AG09319 (cell line): ENCODE measurements around the gene CHST9.
"Not testable (repeated sequence)": the region's sequence is repeated elsewhere in the genome, so short reads cannot be mapped to it uniquely, and the experiment has no call there.

Source experiments
- DNase-seq: peaks from one replicate; pipeline ENCODE4 v3.0.0-alpha.2; 2010; ENCODE audit warnings: low read depth; ENCODE audit errors: extremely low read depth
- TF ChIP-seq, protein P1 (sequence below): IDR thresholded peaks from 2 replicates; pipeline ENCODE4 v1.5.1; 2011; ENCODE audit warnings: low read depth, mild to moderate bottlenecking, inconsistent platforms, low read length, moderate library complexity

Gene CHST9

DNA sequence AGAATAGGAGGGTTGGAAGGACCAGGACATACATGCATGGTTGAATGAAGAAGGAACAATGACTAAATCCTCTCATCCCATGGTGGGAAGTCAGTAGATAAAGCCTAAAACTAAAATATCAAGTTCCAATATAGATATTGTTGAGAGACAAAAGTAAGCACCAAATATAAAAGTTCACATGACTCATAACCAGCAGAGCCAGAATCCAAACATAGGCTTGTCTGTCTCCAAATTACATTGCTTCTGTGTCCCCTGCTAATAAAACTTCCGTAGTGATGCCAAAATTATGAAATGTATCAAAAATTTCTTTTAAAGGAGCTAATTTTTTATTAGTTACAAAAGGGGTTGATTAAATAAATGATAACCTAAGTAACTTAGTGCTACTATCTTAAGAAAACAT is 19.7 kb downstream of the CHST9 start:
- TF ChIP-seq, protein P1, sequence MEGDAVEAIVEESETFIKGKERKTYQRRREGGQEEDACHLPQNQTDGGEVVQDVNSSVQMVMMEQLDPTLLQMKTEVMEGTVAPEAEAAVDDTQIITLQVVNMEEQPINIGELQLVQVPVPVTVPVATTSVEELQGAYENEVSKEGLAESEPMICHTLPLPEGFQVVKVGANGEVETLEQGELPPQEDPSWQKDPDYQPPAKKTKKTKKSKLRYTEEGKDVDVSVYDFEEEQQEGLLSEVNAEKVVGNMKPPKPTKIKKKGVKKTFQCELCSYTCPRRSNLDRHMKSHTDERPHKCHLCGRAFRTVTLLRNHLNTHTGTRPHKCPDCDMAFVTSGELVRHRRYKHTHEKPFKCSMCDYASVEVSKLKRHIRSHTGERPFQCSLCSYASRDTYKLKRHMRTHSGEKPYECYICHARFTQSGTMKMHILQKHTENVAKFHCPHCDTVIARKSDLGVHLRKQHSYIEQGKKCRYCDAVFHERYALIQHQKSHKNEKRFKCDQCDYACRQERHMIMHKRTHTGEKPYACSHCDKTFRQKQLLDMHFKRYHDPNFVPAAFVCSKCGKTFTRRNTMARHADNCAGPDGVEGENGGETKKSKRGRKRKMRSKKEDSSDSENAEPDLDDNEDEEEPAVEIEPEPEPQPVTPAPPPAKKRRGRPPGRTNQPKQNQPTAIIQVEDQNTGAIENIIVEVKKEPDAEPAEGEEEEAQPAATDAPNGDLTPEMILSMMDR = no peak
- DNase-seq = no peak

DNA sequence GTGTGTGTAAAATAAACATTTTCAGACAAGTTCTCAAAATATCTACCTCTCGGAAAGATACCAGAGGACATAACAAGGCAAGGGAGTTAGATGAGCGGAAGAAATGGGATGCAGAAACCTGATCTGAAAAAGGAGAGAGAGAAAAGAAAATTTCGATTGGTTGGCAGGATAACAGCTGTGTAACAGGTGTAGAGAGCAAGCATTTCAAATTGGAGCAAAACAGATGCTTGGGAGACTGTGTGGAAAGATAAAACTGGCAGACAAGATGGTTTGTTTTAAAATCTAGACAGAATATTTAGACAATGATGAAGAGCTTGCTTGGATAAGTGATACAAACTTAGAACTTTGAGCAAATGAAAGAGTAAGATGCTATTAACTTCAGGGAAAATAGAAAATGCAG is 20.2 kb downstream of the CHST9 start:
- no peak for DNase-seq
- TF ChIP-seq, protein P1 = no peak

DNA sequence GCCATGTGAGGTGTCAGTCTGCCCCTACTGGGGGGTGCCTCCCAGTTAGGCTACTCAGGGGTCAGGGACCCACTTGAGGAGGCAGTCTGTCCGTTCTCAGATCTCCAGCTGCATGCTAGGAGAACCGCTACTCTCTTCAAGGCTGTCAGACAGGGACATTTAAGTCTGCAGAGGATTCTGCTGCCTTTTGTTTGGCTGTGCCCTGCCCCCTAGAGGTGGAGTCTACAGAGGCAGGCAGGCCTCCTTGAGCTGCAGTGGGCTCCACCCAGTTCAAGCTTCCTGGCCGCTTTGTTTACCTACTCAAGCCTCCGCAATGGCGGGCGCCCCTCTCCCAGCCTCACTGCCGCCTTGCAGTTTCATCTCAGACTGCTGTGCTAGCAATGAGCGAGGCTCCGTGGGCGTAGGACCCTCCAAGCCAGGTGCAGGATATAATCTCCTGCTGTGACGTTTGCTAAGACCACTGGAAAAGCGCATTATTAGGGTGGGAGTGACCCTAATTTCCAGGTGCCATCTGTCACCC is 21.9 kb downstream of the CHST9 start:
- not testable (repeated sequence) for DNase-seq

DNA sequence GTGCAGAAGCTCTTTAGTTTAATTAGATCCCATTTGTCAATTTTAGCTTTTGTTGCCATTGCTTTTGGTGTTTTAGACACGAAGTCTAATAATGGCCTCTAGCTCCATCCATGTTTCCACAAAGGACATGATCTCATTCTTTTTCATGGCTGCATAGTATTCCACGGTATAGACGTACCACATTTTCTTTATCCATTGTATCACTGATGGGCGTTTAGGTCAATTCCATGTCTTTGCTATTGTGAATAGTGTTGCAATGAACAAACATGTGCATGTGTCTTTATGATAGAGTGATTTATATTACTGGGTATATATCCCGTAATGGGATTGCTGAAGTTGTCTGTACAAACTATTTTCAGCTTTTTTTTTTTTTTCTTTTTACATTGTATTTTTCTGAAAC is 35.9 kb downstream of the CHST9 start:
- not testable (repeated sequence) for DNase-seq

DNA sequence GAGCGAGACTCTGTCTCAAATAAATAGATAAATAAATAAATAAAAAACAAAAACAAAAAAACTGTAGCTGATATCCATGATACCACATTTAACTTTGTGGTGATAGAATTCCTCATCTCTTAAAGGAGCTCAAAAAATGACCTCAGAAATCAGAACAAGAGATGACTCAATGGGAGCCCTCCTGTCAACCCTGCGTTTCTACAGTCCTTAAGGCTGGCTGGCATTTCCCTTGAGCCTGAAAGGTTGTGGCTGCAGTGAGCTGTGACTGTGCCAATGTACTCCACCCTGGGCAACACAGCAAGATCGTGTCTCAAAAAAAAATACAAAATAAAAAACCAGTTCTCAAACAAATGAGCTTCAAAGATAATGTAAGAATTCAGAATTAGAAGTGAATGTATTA is 40.4 kb downstream of the CHST9 start:
- DNase-seq = no peak
- TF ChIP-seq, protein P1 = no peak

DNA sequence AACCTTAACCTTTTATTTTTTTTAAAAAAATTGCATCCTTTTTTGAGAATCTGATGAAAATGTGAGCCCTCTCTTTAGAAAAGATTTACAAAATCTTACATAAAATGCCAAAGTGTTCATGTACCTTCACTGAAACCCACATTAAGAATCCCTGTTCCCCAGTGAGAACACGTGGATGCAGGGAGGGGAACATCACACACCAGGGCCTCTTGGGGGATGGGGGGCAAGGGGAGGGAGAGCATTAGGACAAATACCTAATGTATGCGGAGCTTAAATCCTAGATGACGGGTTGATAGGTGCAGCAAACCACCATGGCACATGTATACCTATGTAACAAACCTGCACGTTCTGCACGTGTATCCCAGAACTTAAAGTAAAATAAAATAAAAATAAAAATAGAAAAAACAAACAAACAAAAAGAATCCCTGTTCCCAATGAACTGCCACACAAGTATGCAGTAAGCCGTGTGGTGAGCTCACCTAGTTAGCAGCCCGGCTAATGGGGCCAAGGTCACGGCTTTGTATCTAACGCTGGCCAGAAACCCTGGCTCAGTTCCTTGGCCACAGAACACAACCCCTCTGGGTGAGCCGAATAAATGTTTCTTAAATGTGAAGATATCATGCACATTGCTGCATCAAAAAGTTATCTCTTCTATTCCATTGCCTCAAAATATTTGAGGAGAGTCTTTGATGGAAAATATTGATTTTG is 41.4 kb downstream of the CHST9 start:
- no peak for DNase-seq
- TF ChIP-seq, protein P1 = no peak

DNA sequence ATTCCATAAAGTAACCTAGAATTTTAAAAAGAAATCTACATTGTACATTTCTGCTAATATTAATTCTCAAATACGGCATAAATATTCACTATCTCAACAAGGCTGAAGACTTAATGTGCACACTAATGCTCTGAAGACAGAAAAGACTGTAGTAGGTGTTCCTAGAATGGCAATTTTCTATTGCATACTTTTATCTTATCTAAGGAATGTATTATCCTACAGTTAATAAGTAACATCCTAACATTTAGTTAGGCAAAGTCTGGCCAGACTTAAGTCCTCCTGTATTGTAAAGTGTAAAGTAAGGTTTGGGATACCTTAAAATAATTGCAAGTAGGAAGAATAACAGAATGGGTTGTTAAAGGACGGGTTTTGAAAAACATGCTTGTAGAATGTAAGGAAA is 42.2 kb downstream of the CHST9 start:
- TF ChIP-seq, protein P1 = no peak
- no peak for DNase-seq

DNA sequence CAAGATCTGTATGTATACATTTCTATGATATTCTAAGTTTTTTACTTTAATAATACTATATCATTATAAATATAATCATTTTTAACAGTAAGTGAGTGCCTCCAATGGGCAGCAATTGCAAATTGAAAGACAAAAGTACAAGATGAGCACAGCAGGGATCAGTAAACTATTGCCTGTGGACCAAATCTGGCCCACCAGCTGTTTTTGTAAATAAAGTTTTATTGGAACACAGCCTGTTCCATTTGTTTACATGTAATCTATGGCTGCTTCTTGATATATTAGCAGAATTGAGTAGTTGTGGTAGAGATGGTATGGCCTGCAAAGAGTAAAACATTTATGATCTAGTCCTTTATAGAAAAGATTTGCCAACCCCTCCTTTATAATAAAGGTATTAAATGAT is 43.2 kb downstream of the CHST9 start:
- TF ChIP-seq, protein P1 = no peak
- no peak for DNase-seq
